Measurements from ENCODE around the gene OR52E8.

Gene OR52E8

GRCh38 chr11:5891216-5891800 lies 33.8 kb upstream of the OR52E8 start:
- Histone ChIP-seq H3K4me2 (ENCODE audit: insufficient read depth, low read length) (no peak overlapping the region), H3K9me3 (ENCODE audit: insufficient read depth, low read length, severe bottlenecking) (no peaks in the 10 kb centered on the region), H3K4me3 (ENCODE audit: low read depth in 1 of 2, low read length in 2 of 2) (no peak overlapping the region), H3K27ac (ENCODE audit: low read length) (no peak overlapping the region), H2AFZ (ENCODE audit: low read depth, low read length) (no peak overlapping the region), H3K36me3 (ENCODE audit: insufficient read depth, low read length) (no peaks in the 10 kb centered on the region), H3K4me1 (ENCODE audit: insufficient read depth, low read length) (no peaks in the 10 kb centered on the region), H3K9ac (ENCODE audit: low read depth, low read length) (no peak overlapping the region), H4K20me1 (ENCODE audit: insufficient read depth, low read length) (no peaks in the 10 kb centered on the region), H3K79me2 (ENCODE audit: insufficient read depth, low read length) (no peaks in the 10 kb centered on the region), H3K27me3 (ENCODE audit: insufficient read depth, low read length, poor library complexity) (peaks cover 11% of the 10 kb centered on the region)
- DNase-seq (no peak), ATAC-seq (ENCODE audit: insufficient read depth, low read depth) (no peak)
- TF ChIP-seq, protein P1, sequence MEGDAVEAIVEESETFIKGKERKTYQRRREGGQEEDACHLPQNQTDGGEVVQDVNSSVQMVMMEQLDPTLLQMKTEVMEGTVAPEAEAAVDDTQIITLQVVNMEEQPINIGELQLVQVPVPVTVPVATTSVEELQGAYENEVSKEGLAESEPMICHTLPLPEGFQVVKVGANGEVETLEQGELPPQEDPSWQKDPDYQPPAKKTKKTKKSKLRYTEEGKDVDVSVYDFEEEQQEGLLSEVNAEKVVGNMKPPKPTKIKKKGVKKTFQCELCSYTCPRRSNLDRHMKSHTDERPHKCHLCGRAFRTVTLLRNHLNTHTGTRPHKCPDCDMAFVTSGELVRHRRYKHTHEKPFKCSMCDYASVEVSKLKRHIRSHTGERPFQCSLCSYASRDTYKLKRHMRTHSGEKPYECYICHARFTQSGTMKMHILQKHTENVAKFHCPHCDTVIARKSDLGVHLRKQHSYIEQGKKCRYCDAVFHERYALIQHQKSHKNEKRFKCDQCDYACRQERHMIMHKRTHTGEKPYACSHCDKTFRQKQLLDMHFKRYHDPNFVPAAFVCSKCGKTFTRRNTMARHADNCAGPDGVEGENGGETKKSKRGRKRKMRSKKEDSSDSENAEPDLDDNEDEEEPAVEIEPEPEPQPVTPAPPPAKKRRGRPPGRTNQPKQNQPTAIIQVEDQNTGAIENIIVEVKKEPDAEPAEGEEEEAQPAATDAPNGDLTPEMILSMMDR (IDR thresholded peaks at IDR 0.05; ENCODE audit: borderline replicate concordance, extremely low read depth, low read length, poor library complexity, severe bottlenecking): peak; percentile 36
- TF ChIP-seq EZH2 (IDR thresholded peaks at IDR 0.05; ENCODE audit: borderline replicate concordance, low read depth, low read length, severe bottlenecking): no peak

DNA sequence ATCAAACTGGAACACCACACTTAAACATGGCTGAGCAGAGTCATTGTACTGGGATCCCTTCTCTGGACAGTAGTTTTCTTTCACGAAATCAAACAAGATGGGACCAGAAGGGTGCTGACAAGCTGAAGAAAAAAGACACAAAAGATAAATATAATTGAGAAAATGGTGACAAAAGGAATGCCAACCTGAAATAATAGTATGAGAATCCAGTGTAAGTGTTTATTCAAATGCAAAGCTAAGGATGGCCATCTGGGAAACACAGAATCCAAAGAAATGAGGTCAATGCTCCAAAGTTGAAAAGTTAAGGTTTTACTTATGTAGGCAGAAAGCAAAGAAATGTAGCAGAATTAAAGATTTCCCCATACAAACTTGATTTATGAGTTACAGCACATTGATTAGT lies 30.2 kb upstream of the OR52E8 start:
- Histone ChIP-seq H3K4me2 (ENCODE audit: insufficient read depth, low read length) (no peak overlapping the region), H3K9ac (ENCODE audit: low read depth, low read length) (no peak overlapping the region), H2AFZ (ENCODE audit: low read depth, low read length) (no peak overlapping the region), H4K20me1 (ENCODE audit: insufficient read depth, low read length) (no peaks in the 10 kb centered on the region), H3K79me2 (ENCODE audit: insufficient read depth, low read length) (no peaks in the 10 kb centered on the region), H3K4me3 (ENCODE audit: low read depth in 1 of 2, low read length in 2 of 2) (no peak overlapping the region), H3K9me3 (ENCODE audit: insufficient read depth, low read length, severe bottlenecking) (no peaks in the 10 kb centered on the region), H3K27me3 (ENCODE audit: insufficient read depth, low read length, poor library complexity) (peaks cover 9% of the 10 kb centered on the region), H3K27ac (ENCODE audit: low read length) (no peak overlapping the region), H3K36me3 (ENCODE audit: insufficient read depth, low read length) (no peaks in the 10 kb centered on the region), H3K4me1 (ENCODE audit: insufficient read depth, low read length) (no peaks in the 10 kb centered on the region)
- no peak for ATAC-seq (ENCODE audit: insufficient read depth, low read depth)
- TF ChIP-seq, protein P1 (IDR thresholded peaks at IDR 0.05; ENCODE audit: borderline replicate concordance, extremely low read depth, low read length, poor library complexity, severe bottlenecking): no peak
- TF ChIP-seq EZH2 (IDR thresholded peaks at IDR 0.05; ENCODE audit: borderline replicate concordance, low read depth, low read length, severe bottlenecking): no peak
- DNase-seq: no peak

DNA sequence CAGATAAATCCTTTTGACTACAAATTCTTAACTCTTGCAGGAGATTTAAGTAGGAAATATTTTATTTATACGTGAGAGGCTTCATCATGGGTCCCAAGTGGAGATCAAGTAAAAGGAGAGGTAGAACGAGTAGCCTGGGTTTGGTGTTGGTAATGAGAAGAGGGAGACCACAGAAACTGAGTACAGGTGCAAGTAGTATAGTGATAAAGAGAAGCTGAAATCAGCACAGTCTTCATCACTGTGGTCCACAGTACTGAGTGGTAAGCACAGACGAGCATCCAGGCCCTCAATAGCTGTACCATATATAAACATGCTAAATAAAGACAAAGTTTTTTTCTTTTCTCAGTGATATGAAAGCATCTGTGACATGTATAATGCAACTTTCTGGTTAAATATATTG lies 29.7 kb upstream of the OR52E8 start:
- H3K27ac ChIP-seq (ENCODE audit: low read length): no peak overlapping the region
- no peak overlapping the region for H3K4me2 ChIP-seq (ENCODE audit: insufficient read depth, low read length)
- ATAC-seq (ENCODE audit: insufficient read depth, low read depth): no peak
- DNase-seq: no peak
- H3K9me3 ChIP-seq (ENCODE audit: insufficient read depth, low read length, severe bottlenecking): no peaks in the 10 kb centered on the region
- no peaks in the 10 kb centered on the region for H3K79me2 ChIP-seq (ENCODE audit: insufficient read depth, low read length)
- no peaks in the 10 kb centered on the region for H4K20me1 ChIP-seq (ENCODE audit: insufficient read depth, low read length)
- no peaks in the 10 kb centered on the region for H3K36me3 ChIP-seq (ENCODE audit: insufficient read depth, low read length)
- no peak overlapping the region for H2AFZ ChIP-seq (ENCODE audit: low read depth, low read length)
- no peak overlapping the region for H3K9ac ChIP-seq (ENCODE audit: low read depth, low read length)
- H3K4me1 ChIP-seq (ENCODE audit: insufficient read depth, low read length): no peaks in the 10 kb centered on the region
- H3K27me3 ChIP-seq (ENCODE audit: insufficient read depth, low read length, poor library complexity): peaks cover 9% of the 10 kb centered on the region
- H3K4me3 ChIP-seq (ENCODE audit: low read depth in 1 of 2, low read length in 2 of 2): no peak overlapping the region
- TF ChIP-seq, protein P1 (IDR thresholded peaks at IDR 0.05; ENCODE audit: borderline replicate concordance, extremely low read depth, low read length, poor library complexity, severe bottlenecking): no peak
- TF ChIP-seq EZH2 (IDR thresholded peaks at IDR 0.05; ENCODE audit: borderline replicate concordance, low read depth, low read length, severe bottlenecking): no peak
